Amygdala (tissue), 56 donors: ENCODE measurements around the gene SLC7A5.

ENCODE experiments used
- DNase-seq, 56 donors: peaks; one replicate each; lab custom pipeline; 2025; lab: John Stamatoyannopoulos, UW

Gene SLC7A5

GRCh38 chr16:87847785-87848675, 21.3 kb downstream of the SLC7A5 start:
- DNase-seq, result peak in 45 of 56 donors; percentile 24 to 85 (median 51)

GRCh38 chr16:87847467-87847784, 21.9 kb downstream of the SLC7A5 start:
- no peak for DNase-seq

GRCh38 chr16:87846705-87847466, 22.4 kb downstream of the SLC7A5 start:
- no peak for DNase-seq

DNA sequence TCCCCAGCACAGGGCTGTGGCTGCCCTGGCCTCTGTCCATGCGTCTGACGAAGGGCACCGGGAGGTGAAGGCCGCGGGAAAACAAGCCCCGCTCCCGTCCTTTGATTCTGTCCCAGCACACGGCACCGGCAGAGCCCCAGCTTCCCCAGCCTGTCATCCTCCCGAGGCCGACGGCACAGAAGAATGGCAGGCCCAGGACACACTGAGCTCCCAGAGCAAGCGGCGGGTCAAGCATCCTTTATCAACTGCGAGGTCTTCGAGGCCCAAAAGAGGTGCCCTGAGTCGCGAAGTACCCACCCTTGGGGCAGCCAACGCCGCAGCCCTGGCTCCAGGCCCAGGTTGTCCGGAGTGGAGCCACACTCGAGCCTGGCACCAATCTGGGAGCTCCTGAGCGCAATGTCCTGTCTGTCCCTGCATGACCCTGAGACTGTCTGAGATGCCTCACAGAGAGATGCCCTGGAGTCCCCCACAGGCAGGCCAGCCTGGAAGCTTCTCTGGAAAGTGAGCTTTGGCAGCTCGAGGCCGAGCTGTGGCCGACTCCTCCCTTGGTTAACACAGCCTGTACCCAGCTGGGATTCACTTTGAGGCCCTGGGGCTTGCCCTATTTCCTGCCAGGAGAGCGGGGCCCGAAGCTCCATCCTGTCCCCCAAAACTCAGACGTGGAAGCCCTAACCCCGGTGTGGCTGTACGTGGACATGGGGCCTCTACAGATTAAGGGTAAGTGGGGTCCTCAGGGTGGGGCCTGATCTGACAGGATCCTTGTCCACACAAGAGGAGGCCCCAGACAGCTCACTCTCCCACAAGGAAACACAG, 23.3 kb downstream of the SLC7A5 start:
- no peak for DNase-seq

DNA sequence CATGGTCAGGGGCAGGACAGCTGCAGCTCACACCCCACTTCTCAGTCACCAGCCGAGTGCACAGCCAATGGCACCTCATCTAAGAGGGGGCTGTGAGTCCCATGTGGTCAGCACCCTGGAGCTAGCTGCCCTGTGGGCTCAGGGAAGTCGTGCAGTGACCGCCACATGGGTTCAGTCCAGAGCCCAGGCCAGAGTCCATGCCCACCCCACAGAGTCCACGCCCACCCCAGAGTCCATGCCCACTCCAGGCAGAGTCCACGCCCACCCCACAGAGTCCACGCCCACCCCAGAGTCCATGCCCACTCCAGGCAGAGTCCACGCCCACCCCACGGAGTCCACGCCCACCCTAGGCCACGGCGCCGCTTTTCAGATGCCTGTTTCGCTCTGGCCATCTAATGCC, 24.1 kb downstream of the SLC7A5 start:
- DNase-seq, result no peak

- no peak for DNase-seq
Measured at GRCh38 chr16:87844809-87845208, 24.5 kb downstream of the SLC7A5 start.

GRCh38 chr16:87844120-87844733, 25.1 kb downstream of the SLC7A5 start:
- no peak for DNase-seq

DNA sequence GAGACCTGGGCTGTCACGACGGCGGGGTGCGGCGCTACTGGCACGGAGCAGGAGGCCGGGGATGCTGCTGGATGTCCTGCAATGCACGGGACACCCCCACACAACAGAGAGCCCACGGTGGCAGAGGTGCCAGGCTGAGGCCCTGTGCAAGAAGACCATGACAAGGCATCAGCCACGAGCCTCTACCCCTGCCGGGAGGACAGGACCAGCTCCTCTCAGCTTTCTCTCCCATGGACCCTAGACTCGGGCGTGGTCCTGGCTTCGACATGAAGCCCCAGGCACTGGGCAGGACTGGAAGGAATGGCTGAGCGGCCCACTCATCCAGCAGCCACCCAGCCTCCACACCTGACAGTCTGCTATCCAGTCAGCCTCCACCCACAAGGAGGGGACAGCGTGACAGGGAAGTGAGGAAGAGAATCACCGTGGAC, 25.6 kb downstream of the SLC7A5 start:
- DNase-seq, result peak in 1 of 56 donors; percentile 21

DNA sequence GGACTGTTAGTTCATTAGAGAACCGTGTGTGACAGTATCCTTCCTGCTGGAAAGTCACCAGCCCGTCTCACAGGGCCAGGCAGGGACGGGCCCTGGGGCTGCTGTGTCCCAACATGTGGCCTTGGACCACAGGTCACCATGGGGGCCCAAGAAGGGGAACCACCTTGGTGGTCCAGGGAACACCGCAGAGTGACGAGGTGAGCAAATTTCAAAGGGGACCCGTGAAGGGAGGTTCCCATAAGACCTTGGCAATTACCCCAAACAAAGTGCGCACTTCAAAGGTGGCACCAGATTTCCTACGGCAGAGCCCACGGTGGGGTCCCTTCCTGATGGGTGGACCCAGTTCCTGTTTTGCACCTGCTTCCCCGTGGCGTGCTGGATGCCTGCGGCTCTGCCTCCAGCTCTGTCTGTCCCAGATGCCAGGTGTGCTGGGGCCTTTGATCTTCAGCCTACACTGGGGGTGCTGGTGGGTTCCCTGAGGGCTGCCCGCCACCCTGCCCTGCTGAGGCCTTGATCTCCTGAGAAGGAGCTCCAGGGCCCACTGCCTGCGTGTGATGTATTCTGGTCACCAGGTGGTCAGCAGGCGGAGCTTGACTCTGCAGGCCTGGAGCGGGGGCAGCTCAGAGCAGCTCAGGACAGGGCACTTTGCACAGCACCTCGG, 27.0 kb downstream of the SLC7A5 start:
- no peak for DNase-seq

GRCh38 chr16:87841340-87842208, 27.7 kb downstream of the SLC7A5 start:
- DNase-seq, result no peak

GRCh38 chr16:87840271-87840978, 28.9 kb downstream of the SLC7A5 start:
- no peak for DNase-seq

GRCh38 chr16:87839542-87840270, 29.6 kb downstream of the SLC7A5 start:
- DNase-seq, result no peak

DNA sequence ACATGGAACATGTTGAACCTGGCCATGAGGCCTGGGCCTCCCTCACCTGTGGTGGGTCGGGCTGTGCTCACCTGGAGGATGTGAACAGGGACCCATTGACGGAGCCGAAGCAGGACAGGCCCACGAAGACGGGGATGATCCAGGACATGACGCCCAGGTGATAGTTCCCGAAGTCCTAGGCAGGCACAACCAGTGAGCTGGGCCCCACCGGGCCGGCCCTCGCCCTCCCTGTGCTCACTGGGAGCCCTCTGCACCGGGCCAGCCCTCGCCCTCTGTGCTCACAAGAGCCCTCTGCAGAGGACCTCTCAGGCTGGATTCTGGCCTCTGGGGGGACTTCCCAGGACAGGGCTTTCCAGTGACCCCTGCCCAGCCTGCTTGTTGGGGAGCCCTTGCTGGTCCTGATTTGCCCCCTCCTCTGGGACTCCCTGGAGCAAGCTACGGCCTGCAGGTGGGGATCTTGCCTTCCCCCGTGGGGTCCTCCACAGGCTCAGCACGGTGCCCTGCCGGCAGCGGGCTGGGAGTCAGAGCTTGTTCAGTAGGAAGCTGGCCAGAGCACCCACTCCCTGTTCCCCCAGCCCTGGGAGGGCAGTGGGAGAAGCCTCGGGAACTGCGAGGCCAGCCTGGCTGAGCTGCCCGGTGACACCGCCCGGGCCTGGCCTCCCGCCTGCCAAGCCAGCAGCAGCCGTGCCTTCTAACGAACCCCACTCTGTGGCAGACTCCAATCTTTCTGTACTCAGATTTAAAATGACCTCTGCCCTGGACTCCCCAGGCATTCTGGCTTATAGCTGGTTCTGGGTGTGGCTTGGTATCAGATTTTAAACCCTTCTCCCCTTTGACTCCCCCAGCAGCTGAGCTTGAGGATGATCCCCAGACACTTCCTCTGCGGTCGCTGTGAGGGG, 30.4 kb downstream of the SLC7A5 start:
- no peak for DNase-seq

DNA sequence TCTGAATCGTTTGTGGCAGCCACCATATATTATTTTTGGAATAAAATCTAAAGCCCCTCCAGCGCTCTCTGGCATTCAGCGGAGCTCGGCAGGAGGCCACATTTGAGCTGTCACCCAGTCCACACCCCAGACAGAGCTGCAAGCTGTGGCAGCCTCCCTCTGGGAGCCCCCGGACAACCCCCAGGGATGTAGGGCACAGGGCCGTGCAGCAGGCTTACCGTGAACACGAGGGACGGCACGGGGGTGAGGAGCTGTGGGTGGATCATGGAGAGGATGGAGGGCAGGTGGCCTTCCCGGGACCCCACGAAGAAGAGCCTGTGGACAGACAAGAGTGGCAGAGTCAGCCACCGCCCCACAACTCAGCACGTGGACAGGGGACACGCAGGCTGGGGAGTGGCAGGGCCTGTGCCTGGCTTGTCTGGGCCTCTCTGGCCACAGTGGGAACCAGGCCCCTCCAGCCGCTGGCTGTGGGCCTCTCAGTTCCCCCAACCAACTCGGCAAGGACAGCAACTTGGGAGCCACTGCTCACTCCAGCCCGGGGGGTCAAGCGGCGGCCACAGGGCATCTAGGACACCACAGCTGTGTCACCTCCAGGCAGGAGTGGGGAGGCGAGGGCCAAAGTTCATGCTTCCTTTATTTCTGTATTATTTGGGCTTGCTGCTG, 31.5 kb downstream of the SLC7A5 start:
- DNase-seq, result no peak

DNA sequence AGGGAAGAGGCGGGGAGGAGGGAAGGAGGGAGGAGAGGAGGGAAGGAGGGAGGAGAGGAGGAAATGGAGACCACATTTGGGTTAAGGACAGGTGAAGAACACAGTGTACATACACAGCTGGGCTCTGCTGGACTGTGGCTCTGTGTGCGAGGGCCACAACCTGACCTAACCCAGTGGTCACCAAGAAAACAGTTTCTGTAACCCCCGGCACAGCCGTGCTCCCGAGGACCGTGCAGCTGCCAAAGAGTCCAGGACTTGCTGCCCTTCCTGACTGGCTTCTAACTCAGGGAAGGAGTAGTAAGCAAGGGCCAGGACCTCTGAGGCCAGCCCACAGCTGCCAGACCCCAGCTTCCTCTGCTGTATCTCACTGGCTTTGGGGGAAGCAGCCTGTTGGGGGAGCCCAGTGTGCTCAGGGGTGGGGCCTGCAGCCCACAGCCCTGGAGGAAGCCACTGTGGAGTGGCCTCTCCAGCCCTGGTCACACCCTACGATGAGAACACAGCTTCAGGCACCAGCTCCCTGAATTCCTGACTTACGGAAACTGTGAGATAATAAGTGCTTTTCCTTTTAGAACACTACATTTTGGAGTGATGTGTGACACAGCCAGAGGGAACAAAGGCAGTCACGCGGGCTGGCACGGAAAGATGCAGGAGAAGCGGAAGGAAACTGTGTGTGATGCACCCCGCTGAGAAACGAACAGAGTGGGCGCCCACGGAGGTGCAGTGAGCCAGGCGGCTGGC, 32.3 kb downstream of the SLC7A5 start:
- peak in 12 of 56 donors; percentile 14 to 41 (median 28) for DNase-seq
